GM18526 (cell line): ENCODE results near the gene UBE3C.

Experiments
- POLR2A ChIP-seq: IDR thresholded peaks from 3 replicates; pipeline ENCODE4 v1.6.1; 2011; ENCODE audit not compliant: insufficient read length; ENCODE audit errors: extremely low read depth

Gene UBE3C

DNA sequence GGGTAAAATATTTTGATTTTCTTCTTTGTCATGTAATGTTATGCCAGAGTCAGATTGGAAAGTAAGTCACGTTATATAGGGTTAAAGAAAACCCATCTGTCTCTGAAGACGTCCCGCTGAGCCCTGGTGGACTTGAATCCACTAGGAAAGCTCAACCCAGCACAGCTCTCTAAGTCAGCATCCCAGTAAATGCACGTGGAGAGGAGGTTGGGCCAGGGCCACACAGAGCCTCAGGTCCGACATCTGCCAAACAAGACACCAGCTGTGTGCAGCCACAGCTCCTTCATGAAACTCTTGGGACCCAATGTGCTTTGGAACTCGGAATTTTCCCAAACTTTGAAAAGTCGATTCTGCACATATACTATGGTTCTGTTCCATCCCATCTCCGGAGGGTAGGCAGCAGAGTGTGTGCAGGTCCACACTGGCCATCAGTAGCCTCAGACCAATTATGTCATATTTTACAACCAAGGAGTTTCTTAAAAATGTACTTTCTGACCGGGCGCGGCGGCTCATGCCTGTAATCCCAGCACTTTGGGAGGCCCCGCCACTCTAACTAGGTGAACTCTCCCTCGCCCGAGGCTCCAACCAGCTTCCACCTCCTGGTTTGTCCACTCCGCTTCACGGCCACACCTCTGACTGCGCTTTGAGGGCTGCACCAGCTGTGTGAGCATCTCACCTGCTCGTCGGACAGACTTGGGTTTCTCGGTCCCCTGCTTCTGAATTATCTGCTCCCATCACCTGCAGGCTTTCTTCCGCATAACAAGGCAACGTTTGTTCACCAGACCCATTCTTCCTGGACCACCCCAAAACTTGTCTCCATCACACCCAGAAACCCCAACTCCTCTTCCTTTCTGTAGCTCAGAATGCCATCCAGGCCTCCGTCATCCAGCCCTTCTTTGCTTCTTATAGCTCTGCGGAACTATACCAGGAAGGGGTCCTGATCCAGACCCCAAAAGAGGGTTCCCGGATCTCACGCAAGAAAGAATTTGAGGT lies 168.4 kb downstream of the UBE3C start:
- no peak for TF ChIP-seq POLR2A

DNA sequence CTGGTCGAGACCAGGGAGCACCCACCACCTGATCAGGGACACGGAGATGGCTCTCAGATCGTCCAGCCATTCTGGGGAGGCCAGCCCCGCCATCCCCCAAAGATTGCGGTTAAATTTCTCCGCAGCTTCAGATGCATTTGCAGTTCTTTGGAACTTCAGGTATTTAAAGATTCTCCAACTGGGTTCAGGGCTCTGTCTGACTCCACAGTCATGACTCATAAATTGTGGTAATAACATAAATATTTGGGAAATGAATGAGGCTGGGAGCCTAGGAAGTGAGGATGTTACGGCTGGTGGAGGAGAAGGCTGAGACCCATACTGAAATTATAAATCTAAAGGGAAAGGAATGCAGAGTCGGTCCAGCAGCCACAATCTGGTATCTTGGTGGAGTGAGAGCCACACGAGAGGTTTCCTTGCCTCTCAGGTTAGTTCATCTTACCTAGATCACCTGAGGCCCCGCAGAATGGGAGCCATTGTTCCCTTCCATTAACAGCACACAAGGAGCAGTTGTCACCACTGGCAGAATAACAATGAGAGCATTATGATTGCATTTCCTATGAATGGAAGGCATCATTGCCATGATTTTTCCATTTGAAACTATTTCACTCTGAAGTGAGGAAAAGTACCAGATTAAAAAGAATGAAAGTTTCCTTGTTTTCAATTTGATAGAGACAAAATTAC lies 171.4 kb downstream of the UBE3C start:
- TF ChIP-seq POLR2A, result no peak

DNA sequence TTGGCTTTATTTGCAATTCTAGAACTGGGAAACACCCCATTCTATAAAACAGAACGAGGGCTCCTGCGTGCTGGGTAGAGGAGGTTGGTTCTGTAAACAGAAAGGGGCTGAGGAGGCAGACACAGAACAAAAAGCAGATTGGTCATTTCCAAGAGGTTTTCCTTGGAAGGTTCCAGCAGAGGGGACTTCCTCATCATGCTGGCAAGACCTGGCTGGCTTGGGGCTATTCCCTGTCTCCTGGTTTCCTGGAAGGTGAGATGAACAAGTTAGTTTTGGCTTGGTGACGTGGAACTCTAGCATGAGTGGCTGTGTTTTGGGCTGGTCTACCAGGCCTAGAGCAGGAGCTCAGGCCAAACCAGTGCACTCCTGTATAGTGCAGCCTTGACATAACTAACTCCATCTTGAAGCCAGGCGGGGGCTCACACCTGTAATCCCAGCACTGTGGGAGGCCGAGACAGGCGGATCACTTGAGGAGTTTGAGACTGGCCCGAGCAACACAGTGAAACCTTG lies 172.0 kb downstream of the UBE3C start:
- TF ChIP-seq POLR2A, result no peak

DNA sequence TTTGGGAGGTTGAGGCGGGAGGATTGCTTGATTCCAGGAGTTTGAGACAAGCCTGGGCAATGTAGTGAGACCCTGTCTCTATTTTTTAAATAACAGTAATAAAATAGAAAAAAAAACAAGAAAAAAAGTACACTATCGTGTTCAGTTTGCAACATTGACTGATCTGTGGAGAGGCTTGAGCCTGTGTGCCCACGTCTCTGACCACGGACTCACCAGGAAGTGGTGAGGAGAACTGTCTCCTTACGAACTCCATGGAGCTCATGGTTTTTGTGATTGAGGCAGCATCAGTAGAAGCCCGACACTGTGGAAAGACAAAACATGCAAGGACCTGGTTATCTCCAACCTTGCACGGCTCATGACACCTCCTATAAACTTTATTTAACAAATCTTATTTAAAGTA lies 174.2 kb downstream of the UBE3C start:
- no peak for TF ChIP-seq POLR2A

DNA sequence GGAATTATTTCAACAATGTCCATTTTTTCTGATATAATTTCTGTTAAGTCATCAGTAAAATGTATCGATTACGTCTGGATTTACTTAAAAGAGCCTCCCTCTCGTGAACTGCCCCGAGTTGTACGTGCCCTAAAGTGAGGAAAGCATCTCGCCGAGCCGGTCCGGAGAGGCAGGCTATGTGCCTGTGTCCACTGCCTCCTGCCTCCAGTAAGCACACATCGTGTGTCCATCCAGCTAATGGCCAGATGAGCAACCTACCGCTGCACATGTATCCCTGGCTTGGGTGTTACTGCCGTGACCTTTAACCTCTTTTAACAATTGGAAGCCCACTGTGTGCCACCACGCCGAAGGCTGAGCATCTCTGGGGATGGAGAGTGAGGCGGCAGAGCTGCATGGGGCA lies 174.9 kb downstream of the UBE3C start:
- no peak for TF ChIP-seq POLR2A

DNA sequence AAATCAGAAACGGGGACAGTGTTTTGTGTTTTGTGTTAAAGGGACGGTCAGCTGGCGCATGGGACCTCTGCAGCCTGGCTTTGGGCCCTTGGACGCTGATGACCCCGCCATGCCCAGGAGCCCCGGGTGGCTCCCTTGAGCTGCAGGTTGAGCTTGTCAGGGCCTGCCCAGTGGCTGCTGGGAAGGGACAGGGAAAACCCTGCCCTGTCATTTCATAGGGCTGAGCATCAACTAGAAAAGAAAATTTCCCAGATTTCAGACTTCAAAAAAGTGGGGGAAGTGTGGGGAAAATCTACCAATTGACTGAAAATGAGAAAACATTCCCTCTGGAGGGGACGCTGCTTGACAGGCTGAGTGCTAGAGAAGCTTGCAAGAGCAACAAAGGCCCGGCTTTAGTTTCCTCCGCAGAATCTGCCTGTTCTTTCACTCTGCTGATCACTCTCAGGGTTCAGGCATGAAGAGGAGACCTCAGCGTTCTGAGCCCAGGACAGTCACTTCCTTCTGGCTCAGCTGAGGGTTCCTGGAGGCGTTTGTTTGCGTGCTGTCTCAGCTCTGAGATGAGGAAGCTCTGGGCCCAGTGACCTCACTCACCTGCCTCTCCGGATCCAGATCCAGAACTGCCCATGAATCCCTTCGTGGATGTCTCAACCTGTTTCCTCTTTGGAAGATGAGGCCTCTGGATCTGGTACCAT lies 179.4 kb downstream of the UBE3C start:
- TF ChIP-seq POLR2A, result no peak
